ENCODE data around the gene CSTPP1.

CSTPP1 gene

DNA sequence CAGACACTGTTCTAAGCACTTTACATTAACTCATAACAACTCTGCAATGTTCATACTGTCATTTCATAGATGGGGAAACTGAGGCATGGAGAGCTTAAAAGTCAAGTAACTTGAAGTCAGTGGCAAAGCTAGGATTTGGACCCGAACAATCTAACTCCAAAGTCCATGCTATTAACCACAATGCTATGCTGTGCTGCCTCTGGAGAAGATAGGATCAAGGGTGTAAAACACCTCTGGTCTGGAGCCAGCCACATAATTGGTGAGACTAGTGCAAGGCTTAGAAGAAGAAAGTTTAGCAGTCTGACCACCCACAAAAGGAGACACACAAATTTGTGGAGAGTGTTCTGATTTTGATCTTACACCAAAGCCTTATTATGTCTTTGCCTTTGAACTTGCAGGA is 196.4 kb downstream of the CSTPP1 start:
- no peak for DNase-seq (ENCODE audit: low read depth)

GRCh38 chr11:47136327-47136726 is 199.8 kb downstream of the CSTPP1 start:
- DNase-seq (ENCODE audit: low read depth): no peak

DNA sequence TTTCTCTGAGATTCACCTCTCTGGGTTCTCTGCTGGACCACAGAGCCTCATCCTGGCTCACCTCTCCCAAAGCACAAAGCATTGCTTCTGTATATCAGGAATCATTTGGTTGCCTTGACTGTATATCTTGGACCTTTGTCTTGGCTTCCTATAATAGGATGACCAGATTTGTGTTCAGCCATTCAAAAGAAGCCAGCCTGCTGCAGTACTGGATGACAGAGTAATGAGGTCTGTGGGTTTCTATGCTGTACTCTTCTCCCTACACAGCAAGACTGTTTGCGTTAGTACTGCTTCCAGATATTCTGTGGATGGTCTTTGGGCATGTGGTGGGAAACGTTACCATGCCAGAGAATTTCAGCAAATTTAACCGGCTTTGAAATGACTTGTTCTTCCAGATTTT is 200.4 kb downstream of the CSTPP1 start:
- DNase-seq (ENCODE audit: low read depth): no peak

DNA sequence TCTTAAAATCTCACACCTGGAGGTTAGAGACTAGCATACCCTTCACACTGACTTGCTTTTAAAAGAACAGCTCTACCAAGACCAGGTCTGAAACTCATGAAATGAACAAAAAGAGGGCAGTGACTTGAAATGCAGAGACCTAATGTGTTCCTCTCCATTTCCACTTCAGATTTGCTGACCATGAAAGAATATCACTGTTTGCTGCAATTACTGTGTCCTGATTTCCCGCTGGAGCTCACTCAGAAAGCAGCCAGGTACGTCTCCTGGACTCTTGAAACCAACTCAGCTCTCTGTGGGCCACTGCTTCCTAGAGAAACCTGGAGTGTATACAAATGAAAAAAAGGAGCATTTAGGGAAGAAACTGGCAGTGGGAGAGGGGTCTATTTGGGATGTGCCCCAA is 200.9 kb downstream of the CSTPP1 start:
- no peak for DNase-seq (ENCODE audit: low read depth)

GRCh38 chr11:47139878-47140277 is 203.3 kb downstream of the CSTPP1 start:
- no peak for DNase-seq (ENCODE audit: low read depth)

DNA sequence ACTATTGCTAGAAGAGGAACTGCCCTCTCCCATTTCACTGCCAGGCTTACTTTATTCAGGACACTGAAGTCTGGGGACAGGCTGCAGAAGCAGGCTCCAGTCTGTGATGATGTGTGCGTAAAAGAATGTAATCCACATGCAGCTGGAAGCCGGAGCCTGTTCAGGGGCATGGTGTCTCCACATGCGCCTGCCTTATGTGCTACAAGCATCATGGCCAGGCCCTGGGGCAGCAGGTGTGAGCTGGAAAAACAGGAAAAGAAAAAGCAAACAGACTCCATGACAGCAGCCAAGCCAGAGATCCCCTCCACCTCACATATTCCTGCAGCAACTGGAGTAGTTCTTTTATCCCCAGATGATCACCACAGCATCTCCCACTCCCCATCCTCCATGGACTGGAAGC is 206.8 kb downstream of the CSTPP1 start:
- DNase-seq (ENCODE audit: low read depth): no peak

- DNase-seq (ENCODE audit: low read depth): no peak
Observed at GRCh38 chr11:47144541-47144940, 208.0 kb downstream of the CSTPP1 start.

DNA sequence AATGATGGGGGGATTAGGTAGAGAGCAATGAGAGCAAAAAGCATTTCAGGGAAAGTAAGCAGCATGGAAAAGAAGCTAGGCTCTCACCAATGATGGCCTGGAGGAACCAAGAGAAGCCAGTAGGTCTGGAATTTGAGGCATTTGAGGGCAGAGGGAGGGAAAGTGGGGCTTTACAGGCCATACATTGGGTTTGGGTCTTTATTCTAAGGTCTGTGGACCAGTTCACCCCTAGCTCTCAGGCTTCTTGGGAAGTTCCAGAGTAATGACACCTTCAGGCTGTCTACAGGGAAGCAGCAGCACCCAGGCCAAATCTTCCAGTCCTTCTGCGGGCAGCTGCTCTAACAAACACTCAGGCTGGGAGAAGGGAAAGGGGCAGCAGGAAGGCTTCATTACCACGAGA is 210.7 kb downstream of the CSTPP1 start:
- no peak for DNase-seq (ENCODE audit: low read depth)

DNA sequence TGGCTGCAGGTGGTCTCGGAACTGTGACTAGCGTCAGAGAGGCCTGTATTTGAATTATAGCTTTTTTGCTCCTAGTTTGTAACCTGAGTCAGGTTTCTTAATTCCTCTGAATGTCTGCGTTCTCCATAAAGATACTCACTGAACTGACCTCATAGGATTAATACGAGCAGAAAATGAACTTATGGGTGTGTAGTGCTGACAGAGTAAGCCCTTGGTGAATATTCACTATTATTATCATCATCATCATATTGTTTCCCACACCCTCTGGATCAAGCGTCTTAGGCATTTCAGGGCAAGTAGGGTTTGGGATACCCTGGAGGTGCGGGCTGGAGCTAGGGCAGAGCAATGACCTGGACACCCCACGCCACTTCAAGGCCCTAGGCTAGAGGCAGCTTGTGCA is 211.1 kb downstream of the CSTPP1 start:
- DNase-seq (ENCODE audit: low read depth): no peak

- DNase-seq (ENCODE audit: low read depth): no peak
Observed at GRCh38 chr11:47148270-47148669, 211.7 kb downstream of the CSTPP1 start.

- DNase-seq (ENCODE audit: low read depth): no peak
Observed at GRCh38 chr11:47148903-47149531, 212.5 kb downstream of the CSTPP1 start.

DNA sequence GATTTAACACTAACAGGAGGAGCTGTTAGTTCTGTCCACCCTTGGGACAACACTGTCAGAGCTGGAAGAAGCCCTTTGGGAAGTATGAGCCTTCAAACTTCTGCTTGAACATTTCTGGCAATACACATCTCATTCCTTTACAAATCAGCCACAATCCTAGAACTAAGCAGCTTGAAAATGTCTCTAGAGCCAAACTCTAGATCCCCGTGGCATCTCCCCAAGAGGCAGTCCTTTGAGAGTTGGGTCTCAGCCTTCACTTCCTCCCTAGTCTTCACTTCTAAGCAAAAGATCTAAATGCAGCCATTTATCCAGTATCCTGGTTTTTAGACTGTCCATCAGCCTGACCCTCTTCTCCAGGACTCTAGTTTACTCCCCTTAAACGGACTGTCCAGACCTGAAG is 213.2 kb downstream of the CSTPP1 start:
- DNase-seq (ENCODE audit: low read depth): no peak

DNA sequence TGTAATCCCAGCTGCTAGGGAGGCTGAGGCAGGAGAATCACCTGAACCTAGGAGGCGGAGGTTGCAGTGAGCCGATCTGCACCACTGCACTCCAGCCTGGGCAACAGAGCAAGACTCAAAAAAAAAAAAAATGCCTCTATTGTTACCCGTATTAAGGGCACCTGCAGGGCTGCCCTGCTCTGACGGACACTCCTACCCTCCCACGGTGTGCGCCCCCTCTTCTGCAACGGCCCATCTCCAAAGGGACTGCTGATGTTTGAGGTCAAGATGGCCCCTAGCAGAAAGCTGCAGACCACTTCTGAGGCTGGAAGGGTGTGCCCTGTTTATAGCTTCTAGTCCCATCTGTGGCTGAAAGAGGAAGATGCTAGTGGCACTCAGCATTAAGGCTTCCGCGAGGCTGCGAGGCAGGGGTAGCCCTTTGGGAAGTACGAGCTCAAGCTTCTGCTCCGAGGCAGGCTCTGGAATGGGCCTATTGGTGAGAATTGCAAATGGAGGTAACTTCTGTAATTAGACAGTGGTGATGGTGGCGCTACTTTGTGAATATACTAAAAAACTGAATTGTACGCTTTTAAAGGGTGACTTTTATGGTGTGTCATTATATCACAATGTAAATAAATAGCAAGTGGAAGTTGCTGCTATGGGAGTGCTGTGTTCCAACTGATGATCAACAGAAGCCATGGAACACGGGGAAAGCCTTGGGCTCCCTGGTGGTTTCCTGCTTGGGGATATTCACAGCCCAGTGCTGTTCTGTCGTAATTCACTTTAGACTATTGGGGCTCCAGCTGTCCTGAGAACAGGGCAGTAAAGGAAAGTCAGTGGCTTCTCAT is 215.8 kb downstream of the CSTPP1 start:
- no peak for DNase-seq (ENCODE audit: low read depth)

- DNase-seq (ENCODE audit: low read depth): no peak
Observed at GRCh38 chr11:47152953-47153950, 216.7 kb downstream of the CSTPP1 start.

- DNase-seq (ENCODE audit: low read depth): no peak
Observed at GRCh38 chr11:47154616-47155570, 218.3 kb downstream of the CSTPP1 start.

DNA sequence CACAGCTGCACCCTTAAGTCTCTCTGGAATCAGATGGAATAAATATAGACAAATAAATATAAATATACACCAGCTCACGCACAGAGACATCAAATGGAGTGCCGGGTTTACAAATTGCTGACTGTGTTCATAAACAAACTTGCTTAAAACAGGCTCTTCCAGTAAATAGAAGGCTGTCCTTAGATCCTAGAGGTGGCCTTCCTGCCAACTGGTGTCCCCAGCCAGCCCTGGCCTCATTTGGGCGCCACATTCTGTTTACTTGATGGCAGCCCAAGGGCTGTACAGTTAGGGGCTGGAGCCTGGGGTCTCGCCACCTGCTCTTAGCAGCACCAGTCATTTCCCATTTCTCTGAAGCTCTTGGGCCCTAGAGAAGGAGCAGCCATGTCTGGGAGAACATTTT is 219.3 kb downstream of the CSTPP1 start:
- DNase-seq (ENCODE audit: low read depth): no peak

DNA sequence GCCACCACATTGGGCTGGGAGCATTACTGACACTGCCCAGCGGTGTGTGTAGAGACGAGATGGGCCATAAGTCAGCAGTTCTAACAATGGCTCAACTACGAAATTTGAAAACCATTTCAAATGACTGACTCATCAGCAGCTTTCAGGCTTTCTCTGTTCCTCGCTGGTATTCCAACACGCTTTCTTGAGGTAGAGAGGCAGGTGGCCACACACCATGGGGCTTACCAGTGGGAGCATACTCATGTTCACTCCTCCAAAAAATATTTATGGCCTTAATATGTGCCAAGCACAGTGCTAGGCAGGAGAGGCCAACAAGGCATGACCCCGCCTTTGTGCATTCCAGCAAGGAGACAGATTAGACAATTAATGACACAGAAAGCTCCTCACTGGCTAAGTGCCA is 219.8 kb downstream of the CSTPP1 start:
- no peak for DNase-seq (ENCODE audit: low read depth)

- no peak for DNase-seq (ENCODE audit: low read depth)
Observed at GRCh38 chr11:47156951-47157350, 220.4 kb downstream of the CSTPP1 start.

DNA sequence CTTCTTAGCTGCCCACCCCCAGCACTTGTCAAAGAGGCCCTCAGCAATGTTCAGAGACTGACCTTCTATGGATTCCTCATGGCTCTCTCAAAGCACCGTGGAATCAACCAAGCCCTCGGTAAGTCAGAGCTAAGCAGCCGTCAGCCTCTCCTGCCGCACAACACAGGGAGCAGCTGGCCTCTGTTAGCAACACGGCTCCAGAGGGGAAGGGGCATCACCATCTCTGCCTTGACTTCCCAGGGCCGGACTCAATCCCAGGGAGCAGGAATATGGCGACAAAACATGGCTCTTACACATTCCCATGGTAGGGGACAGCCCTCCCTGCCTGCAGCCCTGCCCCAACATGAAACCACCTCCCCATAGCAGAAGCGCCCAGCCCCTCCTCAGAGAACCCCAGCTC is 221.2 kb downstream of the CSTPP1 start:
- no peak for DNase-seq (ENCODE audit: low read depth)

- no peak for DNase-seq (ENCODE audit: low read depth)
Observed at GRCh38 chr11:47158242-47158641, 221.7 kb downstream of the CSTPP1 start.

GRCh38 chr11:47160753-47161133 is 224.2 kb downstream of the CSTPP1 start:
- DNase-seq (ENCODE audit: low read depth): no peak

Measured in stimulated activated CD8-positive, alpha-beta memory T cell treated with anti-CD3 and anti-CD28 coated beads, Interleukin-12 subunit alpha, Interleukin-12 subunit beta, amount 100 ng/mL, for 4 hours (primary cell).